WTC11 (cell line): ENCODE data around the gene MPEG1. TPM values are rescaled to one million over a fixed set of nuclear protein-coding genes. Genes with fewer than 3 reads are reported as not detected.

Experiments used
- ATAC-seq: fragments of 200-7000 bp; cut with Tn5 transposase; 2 replicates; pipeline ENCODE4 v1.10.0; 2021; ENCODE audit warnings: mild to moderate bottlenecking, moderate library complexity
- CTCF ChIA-PET: fragments of 300-600 bp; sonication (Branson Sonifier 250); formaldehyde crosslinking; loops from one replicate; lab custom pipeline; 2021; ENCODE audit warnings: antibody characterized with exemption; lab: Charles Lee
- POLR2A ChIA-PET: fragments of 350-600 bp; sonication (Branson Sonifier 250); formaldehyde crosslinking; loops from one replicate; lab custom pipeline; 2021; ENCODE audit warnings: antibody characterized with exemption; lab: Charles Lee
- DNase-seq: peaks from one replicate; pipeline ENCODE4 v3.0.0; 2021; ENCODE audit warnings: low spot score
- H3K27ac Mint-ChIP-seq: 2 replicates; pipeline ENCODE4 v1.8.0; 2021; ENCODE audit warnings: mixed read lengths
- H3K27me3 Mint-ChIP-seq: 2 replicates; pipeline ENCODE4 v1.8.0; 2021; ENCODE audit warnings: low read depth, mild to moderate bottlenecking, moderate library complexity, mixed read lengths
- H3K36me3 Mint-ChIP-seq: 2 replicates; pipeline ENCODE4 v1.8.0; 2021; ENCODE audit warnings: mixed read lengths
- H3K4me1 Mint-ChIP-seq: 2 replicates; pipeline ENCODE4 v1.8.0; 2022; ENCODE audit warnings: mixed read lengths
- H3K4me3 Mint-ChIP-seq: 2 replicates; pipeline ENCODE4 v1.8.0; 2021; ENCODE audit warnings: mild to moderate bottlenecking, moderate library complexity, mixed read lengths
- H3K9me3 Mint-ChIP-seq: 2 replicates; pipeline ENCODE4 v1.8.0; 2021; ENCODE audit warnings: mixed read lengths
- AFF4 ChIP-seq: sonication (generic); formaldehyde crosslinking; IDR thresholded peaks from 2 replicates; pipeline ENCODE4 v1.8.1; 2023; ENCODE audit warnings: mild to moderate bottlenecking, missing genetic modification reagents, borderline replicate concordance
- ATF1 ChIP-seq: sonication (generic); formaldehyde crosslinking; IDR thresholded peaks from 2 replicates; pipeline ENCODE4 v1.8.1; 2023; ENCODE audit warnings: mild to moderate bottlenecking, moderate library complexity, missing genetic modification reagents
- ATF3 ChIP-seq: sonication (generic); formaldehyde crosslinking; conservative IDR thresholded peaks from 2 replicates; pipeline ENCODE4 v1.8.1; 2022; ENCODE audit warnings: mild to moderate bottlenecking, missing genetic modification reagents
- CDX4 ChIP-seq: fragments of 250-450 bp; sonication (Bioruptor Pico); IDR thresholded peaks from 2 replicates; pipeline ENCODE4 v1.9.0; 2021; ENCODE audit warnings: moderate library complexity, mild to moderate bottlenecking, inconsistent platforms, borderline replicate concordance
- E2F5 ChIP-seq: sonication (generic); formaldehyde crosslinking; IDR thresholded peaks from 2 replicates; pipeline ENCODE4 v1.8.1; 2022; ENCODE audit warnings: mild to moderate bottlenecking, moderate library complexity, missing genetic modification reagents
- FOXK1 ChIP-seq: sonication (generic); formaldehyde crosslinking; IDR thresholded peaks from 2 replicates; pipeline ENCODE4 v1.8.0; 2022; ENCODE audit warnings: mild to moderate bottlenecking, moderate library complexity, missing genetic modification reagents
- IRF2 ChIP-seq: sonication (generic); formaldehyde crosslinking; IDR thresholded peaks from 2 replicates; pipeline ENCODE4 v1.8.0; 2022; ENCODE audit warnings: low read depth, missing genetic modification reagents, borderline replicate concordance
- JUN ChIP-seq: sonication (generic); formaldehyde crosslinking; IDR thresholded peaks from 2 replicates; pipeline ENCODE4 v1.8.0; 2023; ENCODE audit warnings: mild to moderate bottlenecking, missing genetic modification reagents
- NR1H2 ChIP-seq: sonication (generic); formaldehyde crosslinking; IDR thresholded peaks from 2 replicates; pipeline ENCODE4 v1.9.0; 2021; ENCODE audit warnings: mild to moderate bottlenecking, moderate library complexity, missing genetic modification reagents
- PREB ChIP-seq: sonication (generic); formaldehyde crosslinking; IDR thresholded peaks from 2 replicates; pipeline ENCODE4 v1.8.1; 2022; ENCODE audit warnings: mild to moderate bottlenecking, missing genetic modification reagents, moderate library complexity, borderline replicate concordance
- RORB ChIP-seq: fragments of 250-450 bp; sonication (Bioruptor Pico); IDR thresholded peaks from 2 replicates; pipeline ENCODE4 v1.9.0; 2021; ENCODE audit warnings: mild to moderate bottlenecking
- SMAD4 ChIP-seq: sonication (generic); formaldehyde crosslinking; IDR thresholded peaks from 2 replicates; pipeline ENCODE4 v1.8.0; 2022; ENCODE audit warnings: mild to moderate bottlenecking, missing genetic modification reagents
- TEAD1 ChIP-seq: sonication (generic); formaldehyde crosslinking; IDR thresholded peaks from 2 replicates; pipeline ENCODE4 v1.8.0; 2022; ENCODE audit warnings: mild to moderate bottlenecking, missing genetic modification reagents
- ZBTB43 ChIP-seq: sonication (generic); formaldehyde crosslinking; IDR thresholded peaks from 2 replicates; pipeline ENCODE4 v1.8.1; 2023; ENCODE audit warnings: mild to moderate bottlenecking, missing genetic modification reagents
- ZNF425 ChIP-seq: fragments of 250-450 bp; sonication (Bioruptor Pico); conservative IDR thresholded peaks from 2 replicates; pipeline ENCODE4 v1.9.0; 2021; ENCODE audit warnings: mild to moderate bottlenecking
- ZNF532 ChIP-seq: fragments of 250-450 bp; sonication (Bioruptor Pico); IDR thresholded peaks from 2 replicates; pipeline ENCODE4 v1.9.0; 2021; ENCODE audit warnings: mild to moderate bottlenecking, borderline replicate concordance
- ZNF671 ChIP-seq: fragments of 250-450 bp; sonication (Bioruptor Pico); IDR thresholded peaks from 2 replicates; pipeline ENCODE4 v1.8.0; 2021; ENCODE audit warnings: mild to moderate bottlenecking
- total RNA-seq: library from RNA; stranded (reverse); gene quantifications from 3 replicates; pipeline ENCODE4 v1.2.3, GENCODE V29; 2021

The MPEG1 gene
- total RNA-seq, 1 experiment from 2014 or later, result 0.09 TPM

- Mint-ChIP-seq H3K36me3 (no peaks in the 10 kb centered on the region), H3K27ac (no peak overlapping the region), H3K9me3 (peaks cover 9% of the 10 kb centered on the region), H3K4me3 (peak overlapping the region; percentile 28), H3K4me1 (peaks cover 34% of the 10 kb centered on the region), H3K27me3 (no peaks in the 10 kb centered on the region)
- ChIA-PET POLR2A (no interaction called here), CTCF (interaction anchor here (1.3 to 1.4 kb wide), 2 partner anchors 8 to 84 kb away, joined by 4 to 7 read pairs; partner anchors contain the start of gene DTX4)
- peak; percentile 79 for ATAC-seq
- no peak for DNase-seq
- no peak for TF ChIP-seq E2F5 (CRISPR knock-in tag)
- TF ChIP-seq ZNF532 (CRISPR knock-in tag), result no peak
- no peak for TF ChIP-seq ATF1 (CRISPR knock-in tag)
Observed at GRCh38 chr11:59255281-59255680, 42.6 kb upstream of the MPEG1 start.

- ATAC-seq (no peak), DNase-seq (no peak)
- H3K4me1 Mint-ChIP-seq, result peaks cover 34% of the 10 kb centered on the region
- H3K9me3 Mint-ChIP-seq, result peaks cover 16% of the 10 kb centered on the region
- no peaks in the 10 kb centered on the region for H3K36me3 Mint-ChIP-seq
- no peaks in the 10 kb centered on the region for H3K27me3 Mint-ChIP-seq
- ChIA-PET CTCF (interaction anchor here (0.6 kb wide), 1 partner anchor 9 kb away, joined by 3 read pairs; no protein-coding TSS in a partner anchor), POLR2A (no interaction called here)
- no peak overlapping the region for H3K27ac Mint-ChIP-seq
- H3K4me3 Mint-ChIP-seq, result no peak overlapping the region
- no peak for TF ChIP-seq ATF1 (CRISPR knock-in tag)
- no peak for TF ChIP-seq RORB (CRISPR knock-in tag)
- TF ChIP-seq JUN (CRISPR knock-in tag), result no peak
- no peak for TF ChIP-seq CDX4
- TF ChIP-seq ZNF671, result no peak
- no peak for TF ChIP-seq ZNF425
- TF ChIP-seq NR1H2, result no peak
- no peak for TF ChIP-seq SMAD4 (CRISPR knock-in tag)
- no peak for TF ChIP-seq FOXK1 (CRISPR knock-in tag)
- no peak for TF ChIP-seq ATF3 (CRISPR knock-in tag)
- TF ChIP-seq AFF4 (CRISPR knock-in tag), result no peak
- no peak for TF ChIP-seq IRF2 (CRISPR knock-in tag)
- no peak for TF ChIP-seq ZBTB43 (CRISPR knock-in tag)
- TF ChIP-seq TEAD1, result no peak
- TF ChIP-seq PREB (CRISPR knock-in tag), result no peak
Observed at GRCh38 chr11:59254286-59254685, 41.6 kb upstream of the MPEG1 start.
